ENCODE results near the gene FHIT.
"Not testable (repeated sequence)": the region's sequence is repeated elsewhere in the genome, so short reads cannot be mapped to it uniquely, and the experiment has no call there.

FHIT gene

DNA sequence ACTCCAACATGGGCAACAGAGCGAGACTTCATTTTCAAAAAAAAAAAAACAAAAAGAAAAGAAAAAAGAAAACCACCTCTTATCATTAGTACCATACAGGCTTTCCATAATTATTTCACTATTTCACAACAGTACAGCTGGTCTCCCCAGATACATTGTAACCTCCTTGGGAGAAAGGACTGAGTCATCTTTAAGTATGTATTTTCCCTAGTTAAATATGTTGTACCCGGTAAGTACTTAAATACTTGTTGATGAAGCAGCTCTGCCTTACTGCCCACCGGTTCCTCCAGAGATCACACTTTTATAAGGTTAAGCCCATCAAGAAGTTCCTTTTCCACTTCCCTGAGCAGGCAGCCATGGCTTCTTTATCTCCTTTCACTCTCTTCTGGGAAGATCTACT lies 1412.0 kb downstream of the FHIT start:
- DNase-seq = no peak

DNA sequence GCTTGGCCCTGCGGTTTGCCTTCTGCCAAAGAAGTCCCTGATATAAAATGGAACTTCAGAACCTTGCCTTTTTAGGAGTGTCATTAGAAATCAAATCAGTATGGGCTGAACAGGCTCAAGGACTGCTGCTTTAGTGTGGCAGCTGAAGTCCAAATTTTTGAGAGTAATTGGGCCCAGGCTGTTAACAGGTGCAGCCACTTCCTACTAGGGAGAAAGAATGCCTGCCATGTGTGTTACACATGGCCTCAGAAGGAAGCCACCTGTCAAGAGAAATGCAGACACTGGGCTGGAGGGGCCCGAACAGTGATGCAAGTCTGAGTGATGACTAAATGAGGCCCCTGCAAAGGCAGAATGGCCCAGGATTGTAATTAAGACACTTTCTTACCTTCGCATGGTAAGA lies 1414.7 kb downstream of the FHIT start:
- no peak for DNase-seq

DNA sequence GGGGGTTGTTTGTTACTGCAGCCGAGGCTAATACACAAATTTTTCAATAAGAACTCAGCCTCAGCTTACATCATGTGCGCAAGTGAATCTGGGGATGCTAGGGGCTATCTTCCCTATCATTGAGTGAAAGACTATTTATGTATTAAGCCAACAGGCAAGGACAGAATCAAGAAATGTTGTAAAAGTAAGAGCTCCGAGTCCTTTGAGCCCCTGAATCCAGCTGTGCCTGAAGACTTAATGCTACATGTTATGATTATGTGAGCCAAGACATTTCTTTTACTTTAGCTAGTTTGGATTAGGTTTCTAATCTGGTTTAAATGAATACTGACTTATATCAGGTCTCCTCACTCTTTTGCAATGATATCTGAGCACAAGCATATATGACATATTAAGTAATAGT lies 1418.5 kb downstream of the FHIT start:
- DNase-seq = no peak

GRCh38 chr3:59832241-59832640 lies 1419.0 kb downstream of the FHIT start:
- DNase-seq = no peak

GRCh38 chr3:59831394-59831793 lies 1419.9 kb downstream of the FHIT start:
- no peak for DNase-seq

DNA sequence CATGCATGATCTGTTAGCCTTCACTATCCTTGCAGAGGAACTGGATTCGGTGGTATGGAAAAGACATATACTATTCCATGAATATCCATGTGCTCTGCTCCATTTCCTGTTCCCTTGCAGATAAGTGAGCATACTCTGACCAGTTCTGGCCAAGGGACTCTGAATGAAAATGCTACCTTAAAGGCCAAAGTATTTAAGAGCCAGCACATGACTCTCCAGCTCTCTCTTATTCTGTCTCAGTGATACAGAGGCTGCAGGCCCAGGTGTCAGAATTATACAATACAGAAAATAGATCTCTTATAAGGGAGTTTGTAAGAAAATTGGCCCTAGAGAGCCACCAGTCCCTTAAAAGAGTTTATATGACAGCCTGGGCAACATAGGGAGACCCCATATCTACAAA lies 1421.7 kb downstream of the FHIT start:
- DNase-seq = no peak

DNA sequence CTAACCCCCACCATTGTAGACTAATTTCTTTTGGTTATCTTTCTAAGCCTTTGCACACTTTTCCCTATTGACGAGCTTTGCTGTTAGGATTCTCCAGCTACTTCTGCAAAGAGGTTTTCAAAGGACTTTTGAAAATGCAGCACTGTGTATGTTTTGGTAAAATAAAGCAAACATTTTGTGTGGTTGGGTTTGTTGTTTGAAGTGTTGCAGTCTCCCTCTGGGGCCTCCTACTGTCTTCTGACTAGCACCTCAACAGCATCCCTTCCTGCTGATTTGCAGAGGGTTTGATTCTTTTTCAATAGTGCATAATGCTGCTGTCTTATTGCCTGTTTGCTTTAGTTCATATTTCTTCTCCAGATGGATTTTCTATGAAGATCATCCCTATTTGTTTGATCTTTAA lies 1426.4 kb downstream of the FHIT start:
- DNase-seq = no peak

DNA sequence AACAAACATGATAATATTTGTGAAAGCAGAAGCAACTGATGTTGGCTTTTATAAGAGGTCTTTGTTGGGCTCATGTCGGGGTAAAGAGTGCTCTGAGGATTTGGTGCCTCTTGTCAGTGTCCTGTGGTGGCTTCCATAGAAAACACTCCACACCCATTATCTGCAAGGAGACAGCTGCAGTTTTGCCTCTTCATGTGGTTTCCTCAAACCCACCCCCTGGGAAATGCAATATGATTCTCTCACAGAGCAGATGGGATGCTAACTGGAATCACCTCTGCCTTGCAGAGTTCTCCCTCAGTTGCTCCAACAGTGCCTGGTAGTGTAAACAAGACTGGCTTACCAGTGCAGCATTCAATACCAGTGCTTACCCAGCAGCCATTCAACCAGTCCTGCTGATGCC lies 1430.0 kb downstream of the FHIT start:
- no peak for DNase-seq

DNA sequence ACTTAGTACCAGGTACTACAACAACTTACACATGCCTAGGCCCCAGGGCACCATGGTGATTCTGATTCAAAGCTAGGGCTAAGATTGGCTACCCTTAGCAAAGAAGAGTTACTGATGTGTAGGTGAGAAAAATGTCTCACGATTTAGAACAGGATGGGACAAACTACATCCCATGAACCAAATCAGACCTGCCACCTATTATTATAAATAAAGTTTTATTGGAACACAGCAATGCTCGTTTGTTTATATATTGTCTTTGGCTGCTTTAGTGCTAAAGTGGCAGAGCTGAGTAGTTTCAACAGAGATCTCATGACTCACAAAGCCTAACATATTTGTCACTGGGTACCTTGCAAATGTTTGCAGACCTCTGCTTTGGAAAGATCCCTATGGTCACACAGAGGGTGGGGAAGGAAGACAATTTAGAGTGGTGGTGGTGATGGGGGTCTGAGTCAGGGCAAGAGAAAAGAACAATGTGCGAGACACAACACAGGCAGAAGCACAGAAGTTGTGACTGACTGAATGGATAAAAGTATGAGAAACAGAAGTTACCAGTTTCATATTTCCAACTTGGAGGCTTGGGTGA lies 1430.8 kb downstream of the FHIT start:
- DNase-seq = no peak

GRCh38 chr3:59818919-59819300 lies 1432.3 kb downstream of the FHIT start:
- no peak for DNase-seq

DNA sequence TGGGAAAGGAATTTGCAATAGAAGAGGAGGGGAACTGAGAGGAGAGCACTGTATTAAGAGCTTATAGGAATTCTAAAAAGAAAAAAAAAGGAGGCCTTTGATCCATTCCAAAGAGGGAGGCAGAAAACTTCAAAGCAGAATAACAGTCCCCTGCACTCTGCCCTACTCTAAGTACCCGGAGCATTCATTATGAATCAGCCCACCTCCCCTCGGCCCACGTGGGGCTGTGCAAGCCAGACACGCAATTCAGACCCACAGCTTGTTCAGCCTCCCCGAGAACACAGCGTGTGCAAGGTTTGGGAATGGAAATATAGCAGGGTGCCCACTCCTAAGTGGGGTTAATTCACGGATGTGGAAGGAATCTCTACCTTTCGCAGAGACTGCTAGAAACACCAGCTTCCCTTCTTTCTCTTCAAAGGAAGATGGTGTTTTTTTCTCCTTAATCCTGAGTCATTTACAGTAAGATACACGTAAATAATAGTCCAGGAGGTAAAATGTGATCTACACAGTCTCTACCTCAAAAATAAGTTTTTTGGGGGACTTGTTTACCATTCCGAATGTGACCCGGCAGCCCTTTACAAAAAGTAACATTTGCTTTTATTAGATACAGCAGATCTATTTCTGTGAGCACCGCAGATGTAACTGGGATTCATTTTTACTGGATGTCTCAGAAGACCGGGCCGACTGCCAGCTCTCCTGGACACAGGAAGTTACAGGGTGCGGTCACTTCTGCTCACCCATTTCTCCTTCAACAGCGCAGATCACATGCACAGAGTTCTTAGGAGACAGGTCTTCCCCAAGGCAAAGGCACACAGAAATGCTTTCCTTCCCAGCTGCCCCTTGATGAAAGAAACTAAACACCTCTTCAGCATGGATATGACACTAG lies 1433.0 kb downstream of the FHIT start:
- DNase-seq = no peak

DNA sequence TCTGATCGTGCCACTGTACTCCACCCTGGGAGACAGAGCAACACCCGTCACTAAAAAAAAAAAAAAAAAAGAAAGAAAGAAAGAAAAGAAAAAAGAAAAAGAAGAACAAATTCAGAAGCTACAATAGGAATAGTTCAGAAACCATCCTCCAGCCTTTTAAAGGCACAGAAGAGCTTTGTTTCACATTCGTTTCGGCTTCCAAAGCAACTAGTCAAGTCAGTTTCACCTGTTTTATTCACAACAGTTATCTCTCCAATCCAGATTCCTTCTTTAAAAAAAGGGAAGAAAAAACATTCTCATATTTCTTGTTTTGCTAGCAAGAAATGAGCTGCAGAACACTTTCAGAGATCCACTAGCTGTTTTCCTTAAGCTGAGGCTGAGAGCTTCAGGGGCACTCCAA lies 1433.7 kb downstream of the FHIT start:
- no peak for DNase-seq

GRCh38 chr3:59816312-59816711 lies 1434.9 kb downstream of the FHIT start:
- no peak for DNase-seq

DNA sequence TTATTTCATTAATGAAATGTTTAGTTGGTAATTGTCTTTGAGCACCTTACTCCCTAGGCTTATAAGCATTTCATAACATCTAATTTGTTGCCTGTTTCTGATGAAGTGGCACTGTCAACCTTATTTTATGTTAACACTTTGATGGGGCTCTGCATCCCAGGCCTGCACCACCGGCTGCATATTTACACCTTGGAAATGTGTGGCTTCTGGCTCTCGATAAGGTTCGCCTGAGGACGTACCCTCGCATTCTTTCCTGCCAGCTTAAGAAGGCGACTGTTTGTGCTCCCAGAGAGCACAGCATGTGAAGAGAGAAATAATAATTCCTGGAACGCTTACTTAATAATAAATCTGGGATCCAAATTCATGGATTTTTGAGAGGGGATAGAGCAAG lies 1438.1 kb downstream of the FHIT start:
- no peak for DNase-seq

DNA sequence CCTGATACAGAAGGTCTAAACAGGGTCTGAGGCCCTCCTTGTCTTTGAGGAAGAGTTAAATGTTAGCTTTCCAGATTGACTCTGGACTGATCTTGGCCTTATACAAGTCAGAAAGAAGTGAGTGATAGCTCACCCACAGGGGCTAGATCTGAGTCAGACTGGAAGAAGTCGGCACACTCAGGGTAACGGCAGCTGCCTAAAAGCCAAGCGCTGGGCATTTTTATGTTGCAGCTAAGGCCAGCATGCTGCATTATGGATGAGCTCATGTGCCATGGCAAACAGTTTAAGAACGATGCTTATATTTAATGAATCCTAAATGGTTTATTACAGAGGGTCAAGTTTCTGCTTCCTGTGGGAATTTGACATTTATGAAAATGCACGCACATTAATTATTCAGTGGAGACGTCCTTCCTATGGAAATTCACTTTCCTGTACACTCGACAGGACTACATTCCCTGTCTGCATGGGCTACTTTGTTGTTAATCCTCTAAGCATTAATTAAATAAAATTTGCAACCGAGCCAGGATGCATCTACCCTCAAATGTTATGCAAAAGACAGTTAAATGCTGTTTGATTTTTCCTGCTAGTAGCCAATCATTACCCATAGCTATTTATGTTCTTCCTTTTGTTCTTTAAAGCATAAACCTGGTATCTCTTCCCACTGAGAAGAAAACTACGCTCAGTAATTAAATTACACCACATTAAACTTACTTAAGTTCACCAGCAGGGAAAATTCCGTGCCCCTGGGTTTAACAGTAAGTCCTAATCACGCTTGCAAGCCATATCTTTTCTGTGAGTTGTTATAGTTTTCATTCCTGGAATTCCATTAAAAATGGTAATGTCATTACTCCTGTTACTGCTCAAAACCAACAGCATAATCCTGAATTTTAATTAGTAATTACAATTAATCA lies 1438.8 kb downstream of the FHIT start:
- no peak for DNase-seq

DNA sequence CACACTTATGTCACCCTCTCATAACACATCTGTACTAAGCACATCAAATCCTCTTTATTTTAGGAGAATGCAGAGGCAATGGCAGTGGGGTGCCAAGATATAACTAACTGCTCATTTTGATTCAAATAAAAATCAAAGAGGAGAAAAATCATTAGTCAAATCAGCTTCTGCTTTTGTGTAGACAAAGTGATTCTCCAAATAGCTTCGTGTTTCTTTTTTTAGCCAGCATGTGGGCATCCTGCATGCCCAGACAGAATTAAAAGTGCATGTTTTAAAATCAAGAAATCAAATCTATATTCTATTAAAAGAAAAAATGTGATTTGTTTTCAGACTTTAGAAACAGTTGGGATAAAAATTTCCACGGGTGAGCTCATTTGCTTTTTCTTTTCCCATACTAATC lies 1440.1 kb downstream of the FHIT start:
- DNase-seq = no peak

DNA sequence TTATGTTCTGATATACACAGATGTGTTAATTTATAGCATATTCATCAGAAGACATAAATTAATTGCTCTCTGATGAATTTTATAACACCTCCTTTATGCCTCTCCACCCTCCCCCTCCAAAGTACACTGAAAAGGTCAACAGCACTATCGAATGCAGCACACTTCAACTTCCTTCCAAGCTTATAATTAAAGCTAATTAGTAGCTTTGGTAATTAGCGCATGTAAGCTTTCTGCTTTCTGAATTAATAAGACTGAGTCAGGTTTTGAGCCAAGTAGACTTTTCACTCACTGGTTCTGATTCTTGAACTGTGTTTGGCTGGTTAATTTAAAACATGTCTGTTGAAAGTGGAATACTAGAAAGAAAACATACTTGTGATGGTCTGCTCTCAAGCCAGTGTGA lies 1440.6 kb downstream of the FHIT start:
- no peak for DNase-seq

GRCh38 chr3:59809710-59810444 lies 1441.4 kb downstream of the FHIT start:
- no peak for DNase-seq

DNA sequence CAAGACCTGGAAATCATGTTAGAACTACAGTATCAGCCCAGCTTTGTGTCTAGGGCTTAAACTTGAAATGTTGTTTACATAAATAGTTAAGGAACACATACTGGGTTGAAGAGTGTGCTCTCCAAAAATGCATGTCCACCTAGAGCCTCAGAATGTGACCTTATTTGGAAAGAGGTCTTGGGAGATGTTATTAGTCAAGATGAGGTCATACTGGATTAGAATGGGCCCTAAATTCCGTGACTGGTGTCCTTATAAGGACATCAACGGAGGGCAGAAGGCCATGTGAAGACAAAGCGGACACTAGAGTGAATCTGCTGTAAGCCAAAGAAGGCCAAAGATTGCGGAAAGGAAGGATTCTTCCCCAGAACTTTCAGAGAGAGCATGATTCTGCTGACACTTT lies 1442.2 kb downstream of the FHIT start:
- DNase-seq = no peak

DNA sequence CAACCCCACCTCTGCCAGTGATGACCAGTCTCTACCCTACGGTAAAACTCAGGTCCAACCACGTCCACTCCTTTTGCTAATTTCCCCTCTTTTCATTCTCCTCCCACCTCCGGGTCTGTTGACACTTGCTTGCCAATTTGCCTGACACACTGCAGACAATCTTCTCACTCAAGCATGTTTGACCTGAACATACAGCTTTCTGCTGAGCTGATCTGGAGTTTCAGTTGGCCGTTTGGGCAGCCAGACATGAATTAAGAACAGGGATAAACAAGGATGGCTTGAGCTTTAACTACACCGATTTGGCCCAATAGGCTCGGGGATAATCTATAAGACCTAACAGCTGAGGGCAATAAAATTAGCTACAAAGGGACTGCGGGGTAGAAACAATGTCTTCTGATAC lies 1442.8 kb downstream of the FHIT start:
- no peak for DNase-seq

DNA sequence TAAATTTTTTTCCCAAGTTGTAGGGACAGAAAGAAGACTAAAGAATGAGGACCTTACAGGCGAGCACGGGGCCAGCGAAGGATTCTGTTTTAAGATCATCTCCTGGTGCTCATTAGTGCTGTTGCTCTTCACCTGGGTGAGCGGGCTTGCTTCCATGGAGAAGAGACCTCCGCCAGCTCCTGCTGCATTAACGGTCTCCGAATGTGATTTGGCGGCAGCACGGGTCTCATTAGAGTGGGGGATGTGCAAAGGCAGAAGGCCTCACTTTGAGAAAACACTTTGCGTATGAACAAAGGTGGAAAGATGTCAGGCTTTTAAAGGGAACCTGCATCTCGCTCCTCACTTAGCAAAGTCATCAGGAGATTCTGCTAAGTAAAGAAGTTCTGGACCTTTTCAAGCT lies 1448.0 kb downstream of the FHIT start:
- DNase-seq = no peak

DNA sequence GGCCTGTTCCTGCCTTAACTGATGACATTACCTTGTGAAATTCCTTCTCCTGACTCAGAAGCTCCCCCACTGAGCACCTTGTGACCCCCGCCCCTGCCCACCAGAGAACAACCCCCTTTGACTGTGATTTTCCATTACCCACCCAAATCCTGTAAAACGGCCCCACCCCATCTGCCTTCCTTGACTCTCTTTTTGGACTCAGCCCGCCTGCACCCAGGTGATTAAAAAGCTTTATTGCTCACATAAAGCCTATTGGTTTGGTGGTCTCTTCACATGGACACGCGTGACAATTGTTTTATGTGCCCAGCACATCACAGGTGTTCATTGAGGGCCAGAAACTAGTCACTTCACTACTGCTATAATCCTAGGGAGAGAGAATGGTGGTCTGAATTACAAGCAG lies 1448.8 kb downstream of the FHIT start:
- not testable (repeated sequence) for DNase-seq

DNA sequence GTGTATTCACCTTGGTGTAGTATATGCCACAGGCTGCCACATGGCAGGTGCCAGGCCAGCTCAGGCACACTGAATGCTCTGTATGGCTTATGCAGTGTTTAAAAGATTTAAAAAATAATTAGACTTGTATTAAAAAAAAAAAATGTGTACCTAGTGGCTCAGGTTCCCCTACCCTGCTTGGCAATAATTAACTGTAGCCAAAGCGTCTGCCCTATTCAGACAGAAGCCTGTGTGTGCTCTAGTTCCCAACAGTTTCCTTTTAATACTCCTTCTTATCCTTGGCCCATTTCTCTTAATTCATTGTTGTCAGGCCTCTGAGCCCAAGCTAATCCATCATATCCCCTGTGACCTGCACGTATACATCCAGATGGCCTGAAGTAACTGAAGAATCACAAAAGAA lies 1449.2 kb downstream of the FHIT start:
- no peak for DNase-seq
